COLO829 (cell line): ENCODE data around the gene CACNB3.
"Not testable (repeated sequence)": the region's sequence is repeated elsewhere in the genome, so short reads cannot be mapped to it uniquely, and the experiment has no call there.

Experiments
- DNase-seq: peaks from one replicate; pipeline ENCODE4 v3.0.0; 2012; ENCODE audit warnings: low spot score

CACNB3 gene

DNA sequence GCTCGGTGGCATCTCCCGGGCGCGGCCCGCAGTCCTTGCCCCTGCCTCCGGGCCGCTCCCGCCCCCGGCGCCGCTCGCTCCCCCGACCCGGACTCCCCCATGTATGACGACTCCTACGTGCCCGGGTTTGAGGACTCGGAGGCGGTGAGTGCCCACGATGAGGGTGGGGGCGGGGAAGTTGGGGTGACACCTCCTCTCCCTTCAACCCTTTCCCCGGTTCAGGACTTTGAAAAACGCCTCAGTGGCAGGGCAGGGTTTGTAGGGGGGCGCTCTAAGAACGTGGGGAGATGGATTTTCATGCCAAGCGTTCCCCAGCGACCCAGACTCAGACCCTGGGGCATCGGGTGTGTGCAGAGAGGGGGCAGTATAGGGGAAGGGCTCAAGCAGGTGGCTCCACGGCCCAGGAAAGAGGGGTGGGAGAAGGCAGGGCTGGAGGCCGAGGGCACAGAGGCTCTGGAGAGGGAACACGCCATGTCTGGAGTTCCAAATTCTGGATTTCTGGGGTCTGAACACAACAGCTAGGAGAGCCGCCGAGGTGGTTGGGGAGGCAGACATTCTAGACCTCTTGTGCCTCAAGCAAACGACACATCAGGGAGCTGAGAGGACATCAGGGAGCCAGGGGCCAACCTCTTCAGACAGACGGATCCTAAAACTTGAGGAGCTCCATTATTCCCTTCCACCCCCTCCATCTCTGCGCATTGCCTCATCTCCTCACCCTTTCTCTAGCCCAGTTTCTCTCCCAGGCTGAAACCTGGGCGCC, 715 bp downstream of the CACNB3 start:
- DNase-seq = no peak

DNA sequence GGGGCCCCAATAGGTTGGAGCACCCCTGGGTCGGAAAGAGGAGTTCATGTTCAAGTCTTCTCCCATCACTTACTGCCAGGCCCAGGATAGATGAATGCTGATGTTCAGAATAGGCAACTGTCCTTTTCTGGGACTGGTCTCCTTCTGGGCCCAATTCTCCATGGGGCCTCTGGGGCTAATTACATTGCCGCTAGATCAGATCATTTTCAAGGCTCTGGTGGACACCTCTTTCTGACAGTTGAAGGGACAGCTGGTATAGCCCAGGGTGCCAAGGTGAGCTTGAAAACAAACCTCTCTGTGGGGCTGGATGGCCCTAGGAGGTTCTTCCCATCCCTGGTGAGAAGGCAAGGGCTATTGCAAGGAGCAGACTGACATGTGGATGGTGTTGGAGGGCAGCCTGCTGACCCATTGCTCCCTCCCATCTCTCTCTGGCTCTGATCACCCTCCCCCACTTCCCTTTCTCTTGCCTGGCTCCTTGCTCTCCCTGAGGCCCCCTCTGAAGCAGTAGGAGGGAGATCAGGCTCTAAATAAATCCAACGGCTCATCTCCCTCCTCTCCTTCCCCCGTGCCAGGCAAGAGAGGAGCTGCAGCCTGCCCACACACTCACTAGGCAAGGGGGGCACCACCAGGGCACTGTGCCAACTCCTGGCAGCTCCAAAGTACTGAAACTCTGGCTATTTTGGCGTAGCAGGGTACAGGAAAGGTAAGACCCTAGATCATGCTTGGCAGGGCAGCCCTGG, 1.9 kb downstream of the CACNB3 start:
- DNase-seq = no peak

DNA sequence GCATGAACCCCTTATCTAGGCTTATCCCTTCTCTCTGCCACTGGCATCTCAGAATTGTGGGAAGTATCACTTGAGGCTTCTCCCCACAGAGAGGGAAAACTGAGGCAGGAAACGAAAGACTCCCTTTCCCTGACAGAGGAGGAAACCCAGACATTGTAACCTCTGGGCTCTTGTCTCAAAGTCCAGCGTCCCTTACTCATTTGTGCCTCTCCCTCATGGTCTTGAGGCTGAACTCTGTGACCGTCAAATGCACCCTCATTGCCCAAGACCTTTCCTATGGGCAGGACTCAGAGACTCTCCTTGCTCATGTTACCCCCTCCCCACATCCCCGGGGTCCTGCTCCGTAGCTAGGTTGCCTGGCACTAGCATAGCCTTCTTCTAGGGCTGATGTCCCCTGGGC, 3.8 kb downstream of the CACNB3 start:
- DNase-seq = no peak

DNA sequence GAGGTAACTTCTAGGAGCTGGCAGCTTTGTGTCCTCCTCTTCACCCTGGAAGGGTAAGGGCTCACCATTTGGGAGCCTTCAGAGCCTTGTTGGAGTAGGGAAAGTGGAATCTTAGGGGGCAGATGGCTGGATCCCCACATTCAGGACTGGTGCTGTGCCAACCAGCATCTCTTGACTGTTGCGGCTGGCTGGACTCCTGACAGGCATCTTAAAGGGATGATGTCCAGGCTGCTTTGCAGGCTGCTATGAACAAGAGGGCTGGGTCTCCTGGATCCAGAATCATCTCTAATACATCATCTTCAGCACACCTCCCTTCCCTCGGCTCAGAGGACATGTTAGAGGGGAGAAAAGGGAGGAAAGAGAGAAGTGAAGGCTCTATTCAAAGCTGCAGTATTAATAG, 4.4 kb downstream of the CACNB3 start:
- DNase-seq = no peak

DNA sequence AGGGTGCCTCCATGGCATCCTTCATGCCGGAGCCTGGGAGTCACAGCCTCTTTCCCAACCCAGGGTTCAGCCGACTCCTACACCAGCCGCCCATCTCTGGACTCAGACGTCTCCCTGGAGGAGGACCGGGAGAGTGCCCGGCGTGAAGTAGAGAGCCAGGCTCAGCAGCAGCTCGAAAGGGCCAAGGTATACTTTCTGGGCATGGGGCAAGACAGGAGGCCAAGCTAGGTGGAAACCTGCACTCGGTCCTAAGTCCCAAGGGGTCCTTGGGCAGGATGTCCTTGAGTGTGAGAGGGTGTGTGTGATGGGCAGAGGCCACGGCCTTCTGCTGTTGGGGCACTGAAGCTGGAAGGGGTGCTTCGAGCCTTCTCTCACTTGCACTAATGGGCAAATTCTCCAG, 5.0 kb downstream of the CACNB3 start:
- no peak for DNase-seq

DNA sequence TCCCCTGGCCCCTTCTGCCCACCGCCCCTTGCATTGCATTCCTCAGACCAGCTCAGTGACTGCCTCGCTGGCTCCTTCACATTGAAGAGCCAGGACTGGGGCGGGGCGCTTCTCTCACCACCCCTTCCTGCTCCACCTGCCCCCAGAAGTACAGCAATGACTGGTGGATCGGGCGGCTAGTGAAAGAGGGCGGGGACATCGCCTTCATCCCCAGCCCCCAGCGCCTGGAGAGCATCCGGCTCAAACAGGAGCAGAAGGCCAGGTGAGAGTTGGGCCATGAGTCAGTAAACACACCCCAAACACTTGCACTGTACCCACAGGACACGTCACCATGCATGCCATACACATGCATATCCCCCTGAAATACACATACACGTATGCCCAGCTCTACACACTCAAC, 5.8 kb downstream of the CACNB3 start:
- DNase-seq = no peak

DNA sequence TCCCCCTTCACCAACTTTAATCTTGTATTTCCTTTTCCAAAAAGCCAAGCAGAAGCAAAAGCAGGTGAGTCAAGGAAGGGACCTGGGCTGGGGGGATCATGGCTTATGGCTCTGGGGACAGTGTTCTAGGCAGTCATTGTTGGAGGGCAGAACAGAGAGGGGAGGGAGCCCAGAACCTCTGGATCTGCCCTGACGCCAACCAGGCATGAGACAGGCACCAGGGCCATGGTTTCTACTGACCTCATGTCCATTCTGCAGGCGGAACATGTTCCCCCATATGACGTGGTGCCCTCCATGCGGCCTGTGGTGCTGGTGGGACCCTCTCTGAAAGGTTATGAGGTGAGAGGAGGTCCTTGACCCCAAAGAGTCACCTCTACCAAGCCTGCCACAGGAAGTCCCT, 6.6 kb downstream of the CACNB3 start:
- no peak for DNase-seq

DNA sequence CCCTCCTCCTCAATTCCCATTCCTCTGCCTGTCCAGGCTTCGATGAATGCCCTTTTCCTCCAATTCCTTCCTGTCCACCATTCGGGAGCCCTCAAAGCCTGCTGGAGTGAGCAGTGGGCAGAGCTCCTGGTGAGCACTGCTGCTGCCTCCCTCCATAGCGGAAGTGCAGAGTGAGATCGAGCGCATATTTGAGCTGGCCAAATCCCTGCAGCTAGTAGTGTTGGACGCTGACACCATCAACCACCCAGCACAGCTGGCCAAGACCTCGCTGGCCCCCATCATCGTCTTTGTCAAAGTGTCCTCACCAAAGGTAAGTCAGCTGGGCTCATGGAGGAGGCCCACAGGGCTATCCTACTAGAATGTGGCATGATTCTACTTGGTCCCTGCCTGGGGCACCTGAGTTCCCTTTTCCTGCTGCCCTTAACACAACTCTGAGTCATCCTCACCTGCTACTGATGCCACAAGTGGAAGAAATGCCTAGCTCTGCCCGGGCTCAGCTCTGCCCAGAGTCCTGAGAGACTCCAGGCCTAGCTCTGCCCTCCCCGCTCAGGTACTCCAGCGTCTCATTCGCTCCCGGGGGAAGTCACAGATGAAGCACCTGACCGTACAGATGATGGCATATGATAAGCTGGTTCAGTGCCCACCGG, 8.0 kb downstream of the CACNB3 start:
- no peak for DNase-seq

DNA sequence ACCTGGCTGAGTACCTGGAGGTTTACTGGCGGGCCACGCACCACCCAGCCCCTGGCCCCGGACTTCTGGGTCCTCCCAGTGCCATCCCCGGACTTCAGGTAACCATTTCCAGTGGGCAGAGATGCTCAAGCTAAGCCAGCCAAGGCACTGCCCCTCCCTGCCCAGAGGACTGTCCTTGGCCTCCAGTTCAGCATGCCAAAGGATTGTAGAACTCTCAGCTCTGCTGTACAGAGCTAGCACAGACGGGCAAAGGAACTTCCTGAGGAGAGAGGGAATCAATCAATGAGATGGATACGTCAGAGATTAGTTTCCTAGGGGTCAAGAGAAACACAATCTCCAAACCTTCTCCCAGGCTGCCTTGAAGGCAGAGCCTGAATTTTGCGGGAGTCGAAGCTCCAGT, 8.7 kb downstream of the CACNB3 start:
- DNase-seq = no peak

DNA sequence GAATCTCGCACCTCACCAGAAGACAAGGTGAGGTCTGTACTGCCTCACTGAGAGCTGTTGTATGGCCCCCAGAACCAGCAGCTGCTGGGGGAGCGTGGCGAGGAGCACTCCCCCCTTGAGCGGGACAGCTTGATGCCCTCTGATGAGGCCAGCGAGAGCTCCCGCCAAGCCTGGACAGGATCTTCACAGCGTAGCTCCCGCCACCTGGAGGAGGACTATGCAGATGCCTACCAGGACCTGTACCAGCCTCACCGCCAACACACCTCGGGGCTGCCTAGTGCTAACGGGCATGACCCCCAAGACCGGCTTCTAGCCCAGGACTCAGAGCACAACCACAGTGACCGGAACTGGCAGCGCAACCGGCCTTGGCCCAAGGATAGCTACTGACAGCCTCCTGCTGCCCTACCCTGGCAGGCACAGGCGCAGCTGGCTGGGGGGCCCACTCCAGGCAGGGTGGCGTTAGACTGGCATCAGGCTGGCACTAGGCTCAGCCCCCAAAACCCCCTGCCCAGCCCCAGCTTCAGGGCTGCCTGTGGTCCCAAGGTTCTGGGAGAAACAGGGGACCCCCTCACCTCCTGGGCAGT, 9.3 kb downstream of the CACNB3 start:
- no peak for DNase-seq

DNA sequence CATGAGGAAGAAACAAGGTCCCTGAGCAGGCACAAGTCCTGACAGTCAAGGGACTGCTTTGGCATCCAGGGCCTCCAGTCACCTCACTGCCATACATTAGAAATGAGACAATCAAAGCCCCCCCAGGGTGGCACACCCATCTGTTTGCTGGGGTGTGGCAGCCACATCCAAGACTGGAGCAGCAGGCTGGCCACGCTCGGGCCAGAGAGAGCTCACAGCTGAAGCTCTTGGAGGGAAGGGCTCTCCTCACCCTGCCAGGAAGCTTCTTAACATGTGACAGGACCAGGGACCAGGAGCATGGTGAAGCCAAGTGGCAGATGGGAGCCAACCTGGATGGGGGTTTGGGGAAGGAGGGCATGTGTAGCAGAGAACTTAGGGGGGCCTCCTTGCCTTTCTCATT, 10.0 kb downstream of the CACNB3 start:
- DNase-seq = no peak

DNA sequence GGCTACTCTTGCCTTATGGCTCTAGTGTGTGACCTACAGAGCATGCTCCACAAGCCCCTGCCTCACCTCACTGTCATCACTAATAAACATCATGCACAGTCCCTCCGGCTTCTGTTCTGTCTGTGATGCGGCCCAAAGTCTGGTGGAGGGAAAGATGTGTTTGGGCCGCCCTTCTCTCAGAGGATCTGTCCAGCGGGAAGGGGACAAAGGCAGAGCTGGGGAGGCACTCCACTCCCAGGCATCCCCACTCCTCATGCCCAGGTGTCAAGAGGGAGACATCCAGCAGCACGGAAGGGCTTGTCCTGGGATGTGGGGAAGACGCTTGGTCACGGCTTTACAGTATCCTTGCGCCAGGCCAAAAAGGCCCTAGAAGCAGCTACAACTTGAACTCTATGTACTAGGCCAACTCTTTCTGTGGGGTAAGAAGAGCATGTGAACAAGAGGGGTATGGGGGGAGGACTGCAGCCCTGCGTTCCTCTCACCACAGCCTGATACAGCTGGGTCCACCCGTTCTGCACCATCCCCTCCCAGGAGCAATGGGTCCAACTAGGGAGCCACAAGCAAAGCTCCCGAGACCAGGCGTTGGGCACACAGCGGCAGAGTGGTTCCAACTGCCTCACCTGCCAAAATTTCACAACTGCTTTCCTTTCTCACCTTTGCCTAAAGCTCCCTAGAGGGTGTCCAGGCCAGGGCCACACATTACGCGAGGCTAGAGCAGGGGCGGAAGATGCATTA, 10.7 kb downstream of the CACNB3 start:
- DNase-seq = no peak

DNA sequence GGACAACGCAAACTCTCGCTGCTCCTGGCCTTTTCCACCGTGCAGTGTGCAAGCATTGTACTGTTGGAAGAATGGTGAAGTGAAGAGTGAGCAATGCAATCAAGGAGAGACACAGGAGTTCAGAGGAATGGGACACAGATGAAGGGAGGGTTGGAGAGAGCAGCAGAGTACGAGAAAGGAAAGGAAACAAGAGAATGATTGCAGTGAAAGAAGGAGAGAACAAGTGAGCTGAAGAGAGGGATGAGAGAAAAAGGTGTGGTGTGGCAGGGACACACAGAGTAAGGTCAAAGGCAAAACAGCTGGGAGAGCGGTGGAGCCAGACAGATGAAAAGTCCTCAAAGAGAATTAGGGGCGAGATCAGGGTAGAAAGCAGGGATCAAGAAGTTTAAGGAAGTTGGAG, 13.0 kb downstream of the CACNB3 start:
- no peak for DNase-seq

DNA sequence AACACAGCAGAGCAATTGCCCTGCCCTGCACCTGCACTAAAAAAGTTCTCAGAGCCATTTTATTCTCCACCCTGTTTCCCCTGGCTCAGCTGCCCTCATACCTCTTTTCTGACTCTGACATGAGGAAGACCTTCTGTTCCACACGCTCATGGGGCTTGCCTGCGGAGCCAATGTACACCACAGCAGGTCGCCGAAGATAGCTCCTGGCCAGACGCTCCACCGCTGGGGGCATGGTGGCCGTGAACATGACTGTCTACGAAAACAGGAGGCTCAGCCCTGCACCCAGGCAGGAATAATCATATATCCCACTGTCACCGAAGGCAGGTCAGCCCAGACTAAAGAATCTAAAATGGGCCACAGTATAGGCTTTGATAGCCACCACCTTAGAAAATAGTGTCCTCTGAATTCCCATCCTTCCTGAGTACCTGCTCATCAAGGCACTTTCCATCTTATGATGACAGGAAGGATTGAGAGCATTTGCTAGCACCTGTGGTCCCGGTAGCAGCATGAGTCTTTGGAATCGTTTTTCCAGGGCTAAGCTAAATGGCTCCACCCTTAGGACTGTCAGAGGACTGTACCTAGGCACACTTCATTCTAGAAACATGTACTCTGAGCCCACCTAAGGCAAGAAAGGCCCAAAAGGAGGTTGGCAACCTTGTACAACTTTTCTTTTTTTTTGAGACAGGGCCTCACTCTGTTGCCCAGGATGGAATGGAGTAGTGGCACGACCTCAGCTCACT, 14.2 kb downstream of the CACNB3 start:
- DNase-seq = no peak

DNA sequence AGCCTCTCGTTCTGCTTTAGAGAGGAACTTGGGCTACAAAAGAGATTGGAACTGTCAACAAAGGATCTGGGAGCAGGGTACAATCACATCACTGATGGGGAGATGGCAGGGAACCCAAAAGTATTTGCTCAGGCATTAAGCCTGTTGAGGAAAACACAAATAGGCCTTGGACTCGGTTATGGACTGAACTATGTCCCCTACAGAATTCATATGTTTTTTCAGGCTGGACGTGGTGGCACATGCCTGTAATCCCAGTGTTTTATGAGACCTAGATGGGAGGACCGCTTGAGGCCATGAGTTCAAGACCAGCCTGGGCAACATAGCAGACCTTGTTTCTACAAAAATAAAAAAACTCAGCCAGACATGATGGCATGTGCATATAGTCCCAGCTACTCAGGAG, 19.8 kb downstream of the CACNB3 start:
- no peak for DNase-seq

DNA sequence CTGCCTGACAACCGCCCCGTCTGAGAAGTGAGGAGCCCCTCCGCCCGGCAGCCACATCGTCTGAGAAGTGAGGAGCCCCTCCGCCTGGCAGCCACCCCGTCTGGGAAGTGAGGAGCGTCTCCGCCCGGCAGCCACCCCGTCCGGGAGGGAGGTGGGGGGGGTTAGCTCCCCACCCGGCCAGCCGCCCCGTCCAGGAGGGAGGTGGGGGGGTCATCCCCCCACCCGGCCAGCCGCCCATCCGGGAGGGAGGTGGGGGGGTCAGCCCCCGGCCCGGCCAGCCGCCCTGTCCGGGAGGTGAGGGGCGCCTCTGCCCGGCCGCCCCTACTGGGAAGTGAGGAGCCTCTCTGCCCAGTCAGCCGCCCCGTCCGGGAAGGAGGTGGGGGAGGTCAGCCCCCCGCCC, 23.7 kb downstream of the CACNB3 start:
- not testable (repeated sequence) for DNase-seq

DNA sequence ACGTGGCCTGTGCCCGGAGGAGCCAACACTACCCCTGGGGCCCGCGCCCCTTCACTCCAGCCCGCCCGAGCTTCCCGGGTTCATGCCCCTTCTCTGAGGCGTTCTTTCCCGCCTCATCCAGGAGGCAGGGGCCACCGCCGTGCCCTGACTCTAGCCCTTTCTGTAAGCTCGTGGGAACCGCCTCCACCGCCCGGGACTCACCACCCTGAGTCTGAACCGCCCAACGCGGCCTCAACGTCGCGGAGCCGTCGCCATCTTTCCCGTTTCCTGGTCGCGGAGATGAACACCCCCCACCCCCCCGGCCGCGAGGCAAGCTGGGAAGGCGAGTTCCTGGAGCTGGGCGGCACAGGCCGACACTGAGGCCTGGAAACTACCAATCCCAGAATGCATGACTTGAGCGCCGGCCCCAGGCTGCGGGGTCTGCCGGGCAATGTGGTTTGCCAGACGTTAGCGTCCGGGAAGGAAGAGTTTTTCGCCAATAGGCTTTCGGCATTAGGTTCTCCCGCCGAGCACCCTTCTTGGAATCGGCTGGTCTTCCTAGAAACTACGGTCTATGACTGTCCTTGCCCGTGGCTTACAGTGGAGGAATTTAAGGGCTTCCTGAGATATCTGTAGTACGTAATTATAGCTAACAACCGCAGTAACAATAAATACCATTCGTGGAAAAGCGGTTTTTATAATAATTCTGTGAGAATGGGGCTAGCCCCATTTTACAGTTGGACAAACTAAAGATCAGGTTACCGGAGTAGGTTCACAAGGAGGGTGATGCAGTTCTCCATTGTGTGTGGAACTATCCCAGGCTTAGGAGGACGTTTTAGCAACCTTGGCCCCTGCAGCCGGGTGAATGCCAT, 33.8 kb downstream of the CACNB3 start, which contains the start of gene DDX23:
Gene DDX23 (minus strand): TSS at position 281 of the 851 bp plus-strand sequence. CDS start 6,381 bp downstream, outside the sequence.
- peak; percentile 97 for DNase-seq

DNA sequence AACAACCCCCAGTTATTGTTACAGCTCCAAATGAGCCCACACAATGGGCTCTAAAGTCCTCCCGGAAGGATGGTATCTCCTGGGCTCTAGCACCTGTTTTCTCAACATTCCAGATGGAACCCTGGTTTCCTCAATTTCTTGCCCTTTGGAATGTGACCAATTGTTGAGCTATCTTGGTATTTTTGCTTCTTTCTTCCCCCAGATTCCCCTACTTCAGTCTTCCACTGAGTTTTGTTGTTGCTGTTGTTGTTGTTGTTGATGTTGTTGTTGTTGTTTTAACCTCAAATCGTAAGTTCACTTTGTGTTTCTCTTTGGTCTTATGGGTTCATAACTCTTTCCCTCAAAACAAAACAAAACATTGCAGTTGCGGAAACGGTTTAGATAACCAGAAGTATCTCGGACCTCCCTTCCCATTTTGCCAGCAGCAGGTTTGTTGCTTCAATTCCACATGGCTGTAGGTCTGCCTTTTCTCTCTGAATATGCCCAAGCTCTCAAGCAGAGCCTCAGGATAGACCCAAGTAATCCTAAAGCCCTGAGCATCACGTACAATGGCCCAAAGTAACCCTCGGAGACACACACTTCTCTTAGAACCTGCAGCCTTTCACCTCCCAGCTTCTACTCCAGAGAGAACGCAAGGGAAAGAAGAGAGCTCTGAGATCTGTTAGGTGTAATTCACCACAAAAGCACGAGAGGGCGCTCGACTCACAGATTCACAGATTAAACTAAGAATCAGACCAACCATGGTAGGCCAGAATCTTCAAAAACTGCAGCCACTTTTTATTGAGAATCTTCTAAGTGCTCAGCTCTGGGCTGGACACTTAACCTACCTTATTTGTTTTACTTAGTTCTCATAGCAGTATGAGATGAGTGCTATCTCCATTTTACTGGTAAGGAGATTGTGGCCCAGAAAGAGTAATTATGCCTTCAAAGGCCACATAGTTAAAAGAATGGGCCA, 34.7 kb downstream of the CACNB3 start:
- DNase-seq = peak; percentile 90

DNA sequence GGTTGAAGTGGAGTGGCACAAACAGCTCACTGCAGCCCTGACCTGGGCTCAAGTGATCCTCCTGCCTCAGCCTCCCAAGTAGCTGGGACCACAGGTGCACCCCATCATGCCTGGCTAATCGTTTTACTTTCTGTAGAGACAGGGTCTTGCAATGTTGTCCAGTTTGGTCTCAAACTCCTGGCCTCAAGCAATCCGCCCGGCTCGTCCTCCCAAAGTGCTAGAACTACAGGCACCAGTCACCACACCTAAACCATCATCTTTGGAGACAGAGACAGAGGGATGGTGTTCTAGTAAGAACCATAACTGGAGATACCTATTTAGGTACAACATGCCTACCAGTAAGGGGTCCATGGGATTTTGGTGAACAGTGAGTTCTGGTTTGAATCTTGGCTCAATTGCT, 36.2 kb downstream of the CACNB3 start:
- DNase-seq = no peak
